ENCODE measurements around the gene KCTD17. TPM values are rescaled to one million over a fixed set of nuclear protein-coding genes. Genes with fewer than 3 reads are reported as not detected.

The KCTD17 gene
- total and polyA plus RNA-seq, 2 of the 13 experiments (the other 11 are each of a cell fraction or from before 2014, with no cell fraction given) = 5.3 to 11.7 TPM

GRCh38 chr22:37112084-37112728 lies 60.7 kb downstream of the KCTD17 start (continued):
- no peak for TF ChIP-seq SNAPC5 (CRISPR knock-in tag; IDR thresholded peaks at IDR 0.05; ENCODE audit: borderline replicate concordance)
- no peak for TF ChIP-seq ZNF619 (CRISPR knock-in tag; IDR thresholded peaks at IDR 0.05)
- TF ChIP-seq MTF2 (CRISPR knock-in tag; IDR thresholded peaks at IDR 0.05; ENCODE audit: borderline replicate concordance) = no peak
- TF ChIP-seq SNAPC2 (CRISPR knock-in tag; IDR thresholded peaks at IDR 0.05) = no peak
- TF ChIP-seq FLYWCH1 (CRISPR knock-in tag; IDR thresholded peaks at IDR 0.05) = no peak
- no peak for TF ChIP-seq MBD4 (IDR thresholded peaks at IDR 0.05; ENCODE audit: borderline replicate concordance, low read length)
- TF ChIP-seq JUND (CRISPR knock-in tag; IDR thresholded peaks at IDR 0.05) = no peak
- TF ChIP-seq SP1 (IDR thresholded peaks at IDR 0.05) = no peak
- no peak for TF ChIP-seq SP1 (CRISPR knock-in tag; IDR thresholded peaks at IDR 0.05)
- peak; percentile 89 for TF ChIP-seq TFAP4 (IDR thresholded peaks at IDR 0.05; ENCODE audit: borderline replicate concordance, low read depth)
- no peak for TF ChIP-seq ZBTB3 (CRISPR knock-in tag; IDR thresholded peaks at IDR 0.05; ENCODE audit: borderline replicate concordance, low read depth)
- TF ChIP-seq, protein P1, sequence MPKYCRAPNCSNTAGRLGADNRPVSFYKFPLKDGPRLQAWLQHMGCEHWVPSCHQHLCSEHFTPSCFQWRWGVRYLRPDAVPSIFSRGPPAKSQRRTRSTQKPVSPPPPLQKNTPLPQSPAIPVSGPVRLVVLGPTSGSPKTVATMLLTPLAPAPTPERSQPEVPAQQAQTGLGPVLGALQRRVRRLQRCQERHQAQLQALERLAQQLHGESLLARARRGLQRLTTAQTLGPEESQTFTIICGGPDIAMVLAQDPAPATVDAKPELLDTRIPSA (CRISPR knock-in tag; IDR thresholded peaks at IDR 0.05; ENCODE audit: borderline replicate concordance) = no peak
- no peak for TF ChIP-seq ZNF484 (CRISPR knock-in tag; IDR thresholded peaks at IDR 0.05; ENCODE audit: borderline replicate concordance, low read depth)
- TF ChIP-seq MLLT10 (CRISPR knock-in tag; IDR thresholded peaks at IDR 0.05) = no peak
- TF ChIP-seq KLF11 (CRISPR knock-in tag; IDR thresholded peaks at IDR 0.05) = no peak
- TF ChIP-seq, protein P2, sequence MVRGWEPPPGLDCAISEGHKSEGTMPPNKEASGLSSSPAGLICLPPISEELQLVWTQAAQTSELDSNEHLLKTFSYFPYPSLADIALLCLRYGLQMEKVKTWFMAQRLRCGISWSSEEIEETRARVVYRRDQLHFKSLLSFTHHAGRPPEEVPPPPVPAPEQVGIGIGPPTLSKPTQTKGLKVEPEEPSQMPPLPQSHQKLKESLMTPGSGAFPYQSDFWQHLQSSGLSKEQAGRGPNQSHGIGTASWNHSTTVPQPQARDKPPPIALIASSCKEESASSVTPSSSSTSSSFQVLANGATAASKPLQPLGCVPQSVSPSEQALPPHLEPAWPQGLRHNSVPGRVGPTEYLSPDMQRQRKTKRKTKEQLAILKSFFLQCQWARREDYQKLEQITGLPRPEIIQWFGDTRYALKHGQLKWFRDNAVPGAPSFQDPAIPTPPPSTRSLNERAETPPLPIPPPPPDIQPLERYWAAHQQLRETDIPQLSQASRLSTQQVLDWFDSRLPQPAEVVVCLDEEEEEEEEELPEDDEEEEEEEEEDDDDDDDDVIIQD (CRISPR knock-in tag; IDR thresholded peaks at IDR 0.05; ENCODE audit: low read depth) = no peak
- TF ChIP-seq ZEB1 (IDR thresholded peaks at IDR 0.05; ENCODE audit: insufficient replicate concordance, low read depth) = peak; percentile 98
- no peak for TF ChIP-seq ZSCAN30 (CRISPR knock-in tag; IDR thresholded peaks at IDR 0.05)
- TF ChIP-seq, protein P3, sequence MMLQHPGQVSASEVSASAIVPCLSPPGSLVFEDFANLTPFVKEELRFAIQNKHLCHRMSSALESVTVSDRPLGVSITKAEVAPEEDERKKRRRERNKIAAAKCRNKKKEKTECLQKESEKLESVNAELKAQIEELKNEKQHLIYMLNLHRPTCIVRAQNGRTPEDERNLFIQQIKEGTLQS (CRISPR knock-in tag; IDR thresholded peaks at IDR 0.05) = no peak
- no peak for TF ChIP-seq ZNF800 (CRISPR knock-in tag; IDR thresholded peaks at IDR 0.05)
- TF ChIP-seq, protein P4, sequence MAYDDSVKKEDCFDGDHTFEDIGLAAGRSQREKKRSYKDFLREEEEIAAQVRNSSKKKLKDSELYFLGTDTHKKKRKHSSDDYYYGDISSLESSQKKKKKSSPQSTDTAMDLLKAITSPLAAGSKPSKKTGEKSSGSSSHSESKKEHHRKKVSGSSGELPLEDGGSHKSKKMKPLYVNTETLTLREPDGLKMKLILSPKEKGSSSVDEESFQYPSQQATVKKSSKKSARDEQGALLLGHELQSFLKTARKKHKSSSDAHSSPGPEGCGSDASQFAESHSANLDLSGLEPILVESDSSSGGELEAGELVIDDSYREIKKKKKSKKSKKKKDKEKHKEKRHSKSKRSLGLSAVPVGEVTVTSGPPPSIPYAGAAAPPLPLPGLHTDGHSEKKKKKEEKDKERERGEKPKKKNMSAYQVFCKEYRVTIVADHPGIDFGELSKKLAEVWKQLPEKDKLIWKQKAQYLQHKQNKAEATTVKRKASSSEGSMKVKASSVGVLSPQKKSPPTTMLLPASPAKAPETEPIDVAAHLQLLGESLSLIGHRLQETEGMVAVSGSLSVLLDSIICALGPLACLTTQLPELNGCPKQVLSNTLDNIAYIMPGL (CRISPR knock-in tag; IDR thresholded peaks at IDR 0.05; ENCODE audit: borderline replicate concordance in 1 of 2, low read depth in 1 of 2) = no peak
